Fibroblast of gingiva (primary cell): Measurements from ENCODE around the gene EWSR1.

Experiments
- DNase-seq: peaks from one replicate; pipeline ENCODE4 v3.0.0-alpha.2; 2011; ENCODE audit warnings: low read depth

EWSR1 gene

GRCh38 chr22:29269731-29270474 is 1.8 kb downstream of the EWSR1 start:
- DNase-seq = no peak

- DNase-seq = peak; percentile 34
These were observed 2.6 kb downstream of the EWSR1 start for GRCh38 chr22:29270475-29271271.

- no peak for DNase-seq
These were observed 4.6 kb downstream of the EWSR1 start for GRCh38 chr22:29272624-29273023.

- no peak for DNase-seq
These were observed 7.1 kb downstream of the EWSR1 start for GRCh38 chr22:29275167-29275566.

GRCh38 chr22:29275819-29276565 is 7.9 kb downstream of the EWSR1 start:
- no peak for DNase-seq

GRCh38 chr22:29277927-29278326 is 9.9 kb downstream of the EWSR1 start:
- DNase-seq = no peak

GRCh38 chr22:29284196-29284595 is 16.1 kb downstream of the EWSR1 start:
- DNase-seq = no peak

- no peak for DNase-seq
These were observed 20.8 kb downstream of the EWSR1 start for GRCh38 chr22:29288837-29289236.

- no peak for DNase-seq
These were observed 22.0 kb downstream of the EWSR1 start for GRCh38 chr22:29290061-29290460.

GRCh38 chr22:29291215-29291614 is 23.1 kb downstream of the EWSR1 start:
- DNase-seq = no peak

GRCh38 chr22:29292379-29292778 is 24.3 kb downstream of the EWSR1 start:
- no peak for DNase-seq

GRCh38 chr22:29298641-29299040 is 30.6 kb downstream of the EWSR1 start:
- no peak for DNase-seq

- no peak for DNase-seq
These were observed 31.2 kb downstream of the EWSR1 start for GRCh38 chr22:29299136-29299900.

GRCh38 chr22:29300467-29300806 is 32.4 kb downstream of the EWSR1 start:
- DNase-seq = no peak

GRCh38 chr22:29300807-29301601 is 32.9 kb downstream of the EWSR1 start:
- DNase-seq = no peak

- DNase-seq = no peak
These were observed 33.8 kb downstream of the EWSR1 start for GRCh38 chr22:29301716-29302401.

- DNase-seq = no peak
These were observed 34.3 kb downstream of the EWSR1 start for GRCh38 chr22:29302402-29302680.

GRCh38 chr22:29302681-29303465 is 34.8 kb downstream of the EWSR1 start:
- no peak for DNase-seq

- no peak for DNase-seq
These were observed 37.7 kb downstream of the EWSR1 start for GRCh38 chr22:29305836-29306174.

GRCh38 chr22:29306175-29306834 is 38.2 kb downstream of the EWSR1 start, which contains the start of gene GAS2L1:
TSS of gene GAS2L1 (plus strand) at chr22:29306650. CDS start at chr22:29308106, 1,456 bp downstream.
- peak; percentile 80 for DNase-seq
